HG03354 (cell line): ENCODE data around the gene PARP3.
A peak's percentile ranks its signal among the peaks of the same experiment; 100 is the strongest.

Experiments used
- ATAC-seq: cut with Tn5 transposase; IDR thresholded peaks from one replicate; pipeline ENCODE4 v1.9.1; 2021; ENCODE audit warnings: mild to moderate bottlenecking; ENCODE audit not compliant: unreplicated experiment, poor library complexity, severe bottlenecking

The PARP3 gene

DNA sequence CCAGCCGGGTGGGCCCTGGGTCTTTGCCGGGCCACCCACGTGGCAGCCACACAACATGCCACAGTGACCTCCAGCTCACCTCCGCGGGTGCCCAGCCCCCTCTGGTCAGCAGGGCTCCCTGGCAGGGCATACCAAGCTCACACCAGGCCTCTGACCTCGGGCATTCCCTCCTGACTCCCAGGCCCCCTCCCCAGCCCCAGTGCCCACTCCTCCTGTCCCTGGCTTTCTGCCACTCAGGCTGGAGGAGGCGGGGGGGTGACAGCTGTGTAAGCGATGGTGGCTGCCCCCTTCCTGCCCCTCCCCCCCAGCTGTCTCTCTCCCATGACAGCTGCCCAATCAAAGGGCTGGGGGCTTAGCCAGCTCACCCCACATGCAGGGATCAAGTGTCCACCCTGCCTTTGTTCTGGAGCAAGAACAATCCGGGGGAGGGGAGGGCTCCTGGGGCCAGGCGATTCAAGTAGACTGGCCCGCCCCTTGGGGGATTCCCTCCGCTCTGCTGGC, 21.8 kb downstream of the PARP3 start:
- ATAC-seq = no peak

DNA sequence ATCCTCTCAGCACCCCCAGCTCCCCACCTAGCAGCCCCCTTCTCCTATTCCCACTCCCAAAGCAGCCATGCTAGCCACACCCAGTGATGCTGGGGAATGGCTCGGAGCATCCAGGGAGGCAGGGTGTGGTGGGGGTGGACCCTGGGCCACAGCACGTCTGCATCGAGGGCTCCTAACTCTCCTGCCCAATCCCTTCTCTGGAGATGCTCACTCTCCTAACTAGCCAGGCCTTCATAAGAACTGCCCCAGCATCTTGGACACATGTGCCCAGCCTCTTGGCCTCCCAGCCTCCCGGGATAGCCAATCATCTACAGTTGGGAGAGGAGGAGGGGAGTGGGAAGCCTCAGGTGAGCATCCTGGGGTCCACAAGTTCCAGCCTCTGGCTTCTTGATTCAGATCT, 22.4 kb downstream of the PARP3 start:
- ATAC-seq = no peak

DNA sequence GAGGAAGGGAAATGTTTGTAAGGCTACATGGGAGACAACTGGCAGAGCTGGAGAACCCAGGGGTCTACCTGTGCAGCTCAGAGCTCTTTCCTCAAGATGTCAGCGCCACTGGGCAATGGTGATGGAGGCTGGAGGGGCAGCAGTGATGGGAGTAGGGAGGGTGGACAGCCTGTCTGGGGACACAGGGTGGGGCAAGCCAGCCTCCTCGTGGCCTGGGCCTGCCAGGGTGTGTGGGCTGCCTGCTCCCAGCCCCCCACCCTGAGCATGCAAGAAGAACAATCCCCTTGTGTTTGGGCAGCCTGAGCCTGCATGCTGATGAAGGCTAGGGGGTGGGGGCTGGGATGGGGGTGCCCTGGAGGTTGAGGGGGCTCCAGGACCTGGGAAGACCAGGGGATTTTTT, 23.9 kb downstream of the PARP3 start:
- ATAC-seq = no peak

DNA sequence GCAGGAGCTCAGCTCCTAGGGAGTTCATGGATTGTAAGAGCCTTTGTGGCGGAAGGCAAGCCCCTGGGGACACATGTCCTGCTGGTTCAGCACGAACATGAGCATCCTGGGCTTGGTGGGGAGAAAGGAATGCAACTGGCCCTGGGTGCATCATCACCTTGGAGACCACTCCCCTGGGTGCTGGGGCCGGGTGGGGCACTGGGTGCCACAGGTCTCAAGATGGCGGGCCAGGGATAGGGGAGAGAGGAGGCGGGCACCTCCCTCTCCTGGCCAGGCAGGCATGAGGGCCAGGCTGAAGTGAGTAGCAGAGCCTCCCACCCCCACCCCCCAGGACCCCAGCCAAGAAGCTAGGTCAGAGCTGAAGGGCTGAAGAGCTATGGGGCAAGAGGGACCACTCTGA, 24.3 kb downstream of the PARP3 start:
- no peak for ATAC-seq

DNA sequence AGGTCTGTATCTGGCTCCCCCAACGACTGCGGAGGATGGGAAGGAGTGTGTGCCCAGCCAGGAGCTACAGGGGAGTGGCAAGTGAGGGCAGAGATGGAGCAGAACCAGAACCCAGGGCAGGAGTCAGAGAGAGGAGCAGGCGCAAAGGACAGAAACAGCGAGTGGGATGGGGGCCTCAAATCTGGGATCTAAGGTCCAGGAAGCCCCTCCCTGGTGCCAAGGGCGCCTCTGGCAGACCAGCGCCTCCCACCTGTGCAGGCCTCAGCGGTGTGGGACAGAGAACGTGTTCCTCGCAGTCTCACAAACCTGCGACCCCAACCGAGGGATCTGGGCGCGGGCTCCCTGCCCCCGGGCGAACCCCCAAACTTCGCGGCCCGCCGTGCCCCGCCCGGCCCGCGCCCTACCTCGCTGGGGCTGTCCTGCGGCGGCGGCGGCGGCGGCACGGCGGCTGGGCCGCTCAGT, 24.8 kb downstream of the PARP3 start:
- ATAC-seq = peak; percentile 16

DNA sequence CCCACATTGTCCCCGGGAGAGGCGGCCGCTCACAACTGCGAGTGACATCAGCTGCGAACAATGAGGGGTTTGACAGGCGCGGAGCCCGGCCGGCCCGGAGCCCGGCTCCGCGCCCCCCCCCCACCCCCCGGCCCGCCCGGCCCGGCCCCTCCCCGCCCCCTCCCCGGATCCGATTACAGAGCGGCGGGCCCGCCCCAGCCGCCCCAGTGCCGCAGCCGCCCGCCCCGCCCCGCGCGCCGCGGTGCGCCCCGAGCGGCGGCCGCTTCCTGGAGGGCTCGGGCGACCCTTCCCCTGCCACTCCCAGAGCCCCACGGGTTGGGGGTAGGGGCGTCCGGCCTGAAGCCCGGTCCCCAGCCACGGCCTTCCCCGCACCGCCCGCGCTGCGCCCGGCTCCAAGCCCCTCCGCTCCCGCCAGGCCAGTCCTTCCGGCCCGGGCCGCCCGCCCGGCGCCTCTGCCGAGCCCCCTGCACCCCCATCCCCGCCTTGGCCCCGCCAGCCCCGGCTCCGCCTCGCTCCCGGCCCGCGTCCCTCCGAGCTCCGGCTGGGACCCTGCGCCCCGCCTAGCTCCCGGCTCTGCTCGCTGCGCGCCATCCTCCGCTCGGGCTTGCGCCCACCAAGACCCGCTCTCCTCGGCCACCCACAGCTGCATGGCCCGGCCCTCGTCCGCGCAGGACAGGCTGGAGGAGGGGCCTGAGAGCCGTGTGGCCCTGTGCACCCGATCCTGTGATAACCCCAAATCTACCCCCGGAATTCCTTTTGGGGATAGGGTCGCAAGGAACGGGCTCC, 25.4 kb downstream of the PARP3 start, which contains the start of gene PCBP4:
PCBP4 (minus strand) TSS at position 71 of the 786 bp plus-strand sequence. CDS start 6,214 bp downstream, outside the sequence.
- ATAC-seq = peak; percentile 59

DNA sequence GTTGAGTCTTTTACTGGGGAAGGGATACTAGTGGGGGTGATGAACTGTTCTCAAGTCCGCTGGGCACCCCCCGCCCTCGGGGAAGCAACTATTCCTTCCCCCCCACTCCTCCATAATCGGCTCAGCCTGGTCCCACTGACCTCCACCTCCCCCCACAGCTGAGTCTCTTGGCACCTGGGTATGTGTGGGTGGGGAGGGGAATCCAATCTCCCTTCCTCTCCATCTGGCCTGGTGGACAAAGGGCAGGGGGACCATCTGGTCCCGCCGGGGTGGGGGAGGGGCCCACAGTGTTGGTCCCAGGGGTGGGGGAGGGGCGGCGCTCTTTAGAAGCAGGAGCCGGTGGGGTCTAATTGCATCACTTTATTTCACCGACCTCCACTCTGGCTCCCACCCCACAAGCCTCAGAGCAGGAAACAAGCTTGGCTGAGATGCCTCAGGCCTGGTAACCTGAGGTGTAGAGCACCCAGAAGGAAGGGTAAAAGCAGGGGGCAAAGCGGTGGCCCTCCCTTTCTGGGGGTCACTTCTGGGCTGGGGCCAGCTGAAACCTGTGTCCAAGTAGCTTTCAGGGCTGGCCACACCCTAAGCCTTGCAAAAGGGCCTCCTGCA, 26.1 kb downstream of the PARP3 start:
- no peak for ATAC-seq

DNA sequence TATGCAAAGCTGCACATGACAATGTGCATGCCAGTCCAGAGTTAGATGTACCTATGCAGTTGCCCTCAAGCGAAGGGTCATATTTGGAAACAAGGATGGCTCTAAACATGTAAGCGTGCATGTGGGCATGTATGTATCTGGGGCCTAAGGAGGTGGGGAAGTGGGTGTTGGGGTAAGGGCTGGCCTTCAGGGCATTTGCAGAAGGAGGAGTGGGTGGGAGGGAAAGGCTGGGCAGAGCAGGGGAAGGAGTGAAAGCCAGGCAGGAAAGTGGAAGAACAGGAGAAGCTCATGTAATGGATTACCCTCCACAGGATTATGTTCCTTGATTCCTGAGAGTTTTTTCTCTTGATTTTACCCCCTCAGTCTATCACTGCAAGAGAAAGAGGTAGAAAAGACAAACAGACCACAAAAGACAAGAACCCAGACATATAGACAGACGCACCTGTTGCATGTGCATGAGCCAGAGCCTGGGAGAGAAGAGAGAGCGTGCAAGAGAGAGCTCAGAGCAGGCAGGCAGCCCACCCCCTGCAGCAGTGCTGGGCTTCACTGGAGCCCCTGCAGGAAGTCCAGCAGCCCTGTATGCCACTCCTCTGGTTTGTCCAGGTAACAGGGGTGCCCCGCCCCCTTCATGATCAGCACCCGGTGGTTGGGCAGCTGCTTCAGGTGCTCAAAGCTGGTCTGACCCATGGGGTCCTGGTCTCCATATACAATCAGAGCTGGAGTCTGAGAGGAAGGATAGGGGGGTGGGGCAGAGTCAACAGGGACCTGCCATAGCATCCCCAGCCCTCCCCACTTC, 26.9 kb downstream of the PARP3 start:
- ATAC-seq = no peak

DNA sequence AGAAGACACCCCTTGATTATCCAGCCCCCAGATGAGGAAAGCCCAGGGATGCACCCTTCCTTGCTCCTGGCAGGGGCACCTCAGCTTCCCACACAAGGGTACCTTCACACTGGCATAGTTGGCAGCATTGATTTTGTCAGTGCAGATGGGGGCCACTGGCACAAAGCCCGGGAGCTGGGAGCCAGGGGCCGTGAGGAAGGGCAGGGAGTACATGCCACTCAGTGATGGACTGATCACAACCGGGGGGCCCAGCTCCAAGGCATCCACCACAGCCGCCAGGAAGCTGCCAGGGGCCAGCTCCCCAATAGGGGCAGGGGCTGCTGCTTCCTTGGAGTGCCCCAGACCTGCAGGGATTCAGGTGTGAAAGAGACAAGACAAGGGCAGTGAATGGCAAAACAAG, 27.7 kb downstream of the PARP3 start:
- no peak for ATAC-seq

DNA sequence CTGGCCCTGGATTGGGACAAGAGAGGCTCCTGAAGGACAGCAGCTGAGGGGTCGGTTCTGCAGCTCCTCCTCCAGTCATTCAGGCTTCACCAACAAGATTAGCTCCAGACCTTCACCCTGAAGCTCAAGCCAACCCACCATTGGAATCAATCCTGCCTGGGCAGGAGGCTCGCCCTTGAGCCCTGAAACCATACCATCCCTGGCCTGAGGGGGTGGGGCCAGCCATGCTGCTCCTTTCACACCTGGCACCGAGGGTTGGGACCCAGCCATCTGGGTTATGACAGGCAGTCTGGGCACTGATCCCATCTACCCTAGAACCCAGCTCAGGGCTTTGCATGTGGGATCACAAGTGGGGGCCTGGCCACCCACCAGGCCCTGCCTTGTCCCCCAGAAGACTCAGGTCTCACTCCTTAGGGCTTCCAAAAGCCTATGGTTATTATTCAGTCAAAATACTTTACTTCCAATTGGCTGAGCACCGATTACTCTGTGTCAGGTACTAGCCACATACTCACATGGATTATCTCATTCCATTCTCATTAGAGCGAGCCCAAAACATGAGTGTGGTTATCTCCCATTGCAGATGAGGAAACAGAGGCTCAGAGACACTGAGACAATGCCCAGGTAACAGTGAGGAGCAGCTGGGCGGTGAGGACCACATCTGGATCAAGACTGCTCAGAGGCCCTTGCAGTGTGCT, 28.6 kb downstream of the PARP3 start:
- no peak for ATAC-seq

DNA sequence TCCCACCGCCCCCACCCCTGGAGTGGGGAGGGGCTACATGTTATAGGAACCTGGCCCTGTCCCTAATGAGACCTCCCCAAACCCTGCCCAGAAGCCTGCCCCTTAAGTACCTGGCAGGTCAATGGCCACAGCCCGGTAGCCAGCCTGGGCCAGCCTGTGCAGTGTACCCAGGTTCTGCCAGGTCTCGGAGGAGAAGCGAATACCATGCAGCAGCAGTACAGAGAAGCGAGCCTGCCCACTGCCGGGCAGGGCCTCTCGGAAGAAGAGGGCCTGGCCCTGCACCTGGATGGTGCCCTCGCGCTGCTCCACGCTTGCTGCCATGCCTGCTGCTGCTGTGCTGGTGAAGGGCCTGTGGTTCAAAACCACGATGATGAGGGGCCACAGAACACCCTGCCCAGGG, 29.2 kb downstream of the PARP3 start:
- ATAC-seq = no peak

DNA sequence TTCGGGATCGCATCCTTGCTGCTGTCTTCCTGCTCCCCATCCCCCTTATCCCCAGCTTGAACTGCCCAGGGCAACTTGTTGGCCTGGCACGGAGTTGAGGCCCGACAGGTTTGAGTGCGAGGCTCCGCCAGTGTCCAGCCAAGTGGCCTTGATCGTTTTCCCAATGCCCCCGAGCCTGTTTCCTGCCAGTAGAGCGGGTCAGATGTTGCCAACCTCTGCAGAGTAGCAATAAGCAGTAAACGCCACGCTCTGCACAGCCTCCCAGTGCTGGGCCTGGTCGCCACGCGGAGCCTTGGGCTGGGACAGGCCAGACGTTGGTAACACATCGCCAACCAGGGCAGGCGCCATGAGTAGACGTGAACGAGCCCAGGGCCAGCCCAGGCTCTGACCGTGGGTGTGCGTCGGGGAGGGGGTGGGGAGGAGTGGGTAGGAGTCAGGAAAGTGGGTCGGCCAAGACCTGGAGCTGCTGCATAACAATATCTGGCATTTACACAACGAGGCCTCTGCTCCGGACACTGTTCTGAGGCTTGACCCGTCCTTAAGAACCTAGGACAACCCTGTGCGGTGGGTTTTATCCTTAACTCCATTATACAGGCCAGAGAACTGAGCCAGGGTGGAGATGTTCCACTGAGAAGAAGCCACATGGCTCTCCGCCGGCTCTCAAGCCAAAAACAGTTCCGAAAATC, 32.3 kb downstream of the PARP3 start:
- peak; percentile 22 for ATAC-seq

DNA sequence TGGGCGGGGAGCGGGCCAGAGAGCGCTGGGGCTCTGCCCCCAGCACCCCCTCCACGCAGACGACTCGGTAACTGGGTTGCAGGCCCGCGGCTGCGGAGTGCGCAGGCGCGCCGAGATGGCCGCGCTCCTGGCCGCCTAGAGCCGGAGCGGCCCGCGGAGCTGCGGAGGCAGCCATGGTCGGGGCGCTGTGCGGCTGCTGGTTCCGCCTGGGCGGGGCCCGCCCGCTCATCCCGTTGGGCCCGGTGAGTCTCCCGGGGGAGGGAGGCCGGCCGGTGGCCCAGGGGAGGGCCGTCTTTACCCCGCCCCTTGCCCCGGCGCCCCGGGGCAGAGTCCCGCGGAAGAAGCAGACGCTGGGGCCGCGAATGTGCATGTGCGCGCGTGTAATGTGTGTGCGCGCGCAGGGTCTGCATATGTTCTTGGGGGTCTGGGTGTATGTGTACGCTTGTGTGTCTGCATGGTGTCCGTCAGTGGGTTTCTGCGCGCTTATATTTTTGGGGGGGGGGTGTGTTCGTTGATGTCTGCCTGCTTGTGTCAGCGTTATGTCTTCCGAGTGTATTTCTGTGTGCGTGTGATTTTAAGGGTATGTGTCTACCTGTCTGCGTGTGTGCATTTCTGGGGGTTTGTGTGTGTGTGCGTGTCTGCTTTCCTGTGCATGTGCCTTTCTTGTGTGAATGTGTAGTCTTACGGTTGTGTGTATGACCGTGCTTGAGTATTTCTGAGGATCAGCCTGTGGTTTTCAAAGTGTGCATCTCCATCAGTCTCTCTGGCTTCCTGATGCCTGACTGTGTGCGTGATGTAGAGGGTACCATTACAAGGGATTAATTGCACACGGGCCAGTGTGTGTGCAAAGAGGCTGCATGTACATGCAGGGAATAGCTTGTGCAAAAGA, 33.0 kb downstream of the PARP3 start, which contains the start of gene ABHD14A:
ABHD14A (plus strand) TSS at position 102 of the 889 bp plus-strand sequence; CDS start at position 174, 72 bp downstream.
- ATAC-seq = peak; percentile 58

DNA sequence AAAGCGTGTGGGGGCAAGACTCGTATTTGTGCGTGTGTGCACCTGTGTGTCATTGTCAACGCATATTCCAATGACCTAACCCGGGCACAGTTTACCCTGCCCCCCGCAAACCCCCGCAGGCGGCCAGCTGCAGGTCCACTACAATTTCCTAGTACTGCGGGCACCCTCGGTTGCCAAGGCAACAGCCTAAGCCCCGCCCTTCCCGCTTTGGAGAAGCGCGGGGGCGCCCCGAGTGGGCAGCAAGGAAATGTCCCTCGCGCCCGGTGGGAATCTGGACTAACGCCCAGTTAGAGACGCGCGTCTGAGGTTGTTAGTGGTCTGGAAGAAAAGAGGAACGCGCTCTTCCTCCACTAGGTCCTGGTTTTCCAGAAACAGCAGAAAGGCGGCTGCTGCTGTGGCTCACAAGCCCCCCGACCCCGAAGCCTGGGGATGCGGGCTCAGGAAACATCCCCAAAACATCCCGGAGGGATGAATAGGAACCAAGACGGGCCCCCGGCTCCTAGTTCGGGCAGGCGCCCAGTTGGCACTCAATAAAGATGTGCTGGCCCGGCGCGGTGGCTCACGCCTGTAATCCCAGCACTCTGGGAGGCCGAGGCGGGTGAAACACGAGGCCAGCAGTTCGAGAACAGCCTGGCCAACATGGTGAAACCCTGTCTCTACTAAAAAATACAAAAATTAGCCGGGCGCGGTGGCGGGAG, 33.8 kb downstream of the PARP3 start:
- no peak for ATAC-seq

DNA sequence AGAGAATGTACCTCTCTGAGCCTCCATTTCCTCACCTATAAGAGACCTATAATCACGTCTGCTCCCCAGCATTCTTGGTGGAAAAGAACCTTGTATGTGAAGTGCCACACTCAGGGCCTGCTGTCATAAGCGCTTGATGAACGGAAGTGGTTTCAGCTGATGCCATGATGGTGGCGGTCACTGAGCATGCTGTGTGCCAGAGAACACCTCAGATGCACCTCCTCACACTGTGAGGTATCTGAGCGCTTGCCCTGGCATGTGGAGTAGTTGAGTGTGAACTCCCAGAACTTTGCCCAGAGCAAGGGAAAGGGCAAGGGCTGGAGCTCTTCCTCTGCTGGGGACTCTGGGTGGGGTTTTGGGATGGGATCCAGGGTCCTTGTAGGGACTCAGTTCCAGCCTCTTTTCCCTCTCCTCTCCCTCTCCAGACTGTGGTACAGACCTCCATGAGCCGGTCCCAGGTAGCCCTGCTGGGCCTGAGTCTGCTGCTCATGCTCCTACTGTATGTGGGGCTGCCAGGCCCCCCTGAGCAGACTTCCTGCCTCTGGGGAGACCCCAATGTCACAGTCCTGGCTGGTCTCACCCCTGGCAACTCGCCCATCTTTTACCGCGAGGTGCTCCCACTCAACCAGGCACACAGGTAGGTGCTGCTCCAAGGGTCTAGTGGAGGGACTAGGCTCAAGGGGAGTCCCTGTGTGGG, 35.4 kb downstream of the PARP3 start:
- ATAC-seq = no peak

DNA sequence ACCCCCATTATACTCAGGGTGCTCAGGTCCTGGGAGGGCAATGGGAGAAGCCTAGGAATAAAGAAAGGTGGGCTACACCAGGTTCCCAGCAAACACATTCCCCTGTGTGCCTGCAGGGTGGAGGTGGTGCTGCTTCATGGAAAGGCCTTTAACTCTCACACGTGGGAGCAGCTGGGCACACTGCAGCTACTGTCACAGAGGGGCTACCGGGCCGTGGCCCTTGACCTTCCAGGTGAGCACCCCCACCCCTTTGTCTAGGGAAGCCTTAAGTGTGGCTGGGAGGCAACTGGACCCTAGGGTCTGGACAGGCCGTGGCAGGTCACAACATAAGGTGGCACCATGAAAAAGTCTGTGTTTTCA, 36.0 kb downstream of the PARP3 start:
- no peak for ATAC-seq

DNA sequence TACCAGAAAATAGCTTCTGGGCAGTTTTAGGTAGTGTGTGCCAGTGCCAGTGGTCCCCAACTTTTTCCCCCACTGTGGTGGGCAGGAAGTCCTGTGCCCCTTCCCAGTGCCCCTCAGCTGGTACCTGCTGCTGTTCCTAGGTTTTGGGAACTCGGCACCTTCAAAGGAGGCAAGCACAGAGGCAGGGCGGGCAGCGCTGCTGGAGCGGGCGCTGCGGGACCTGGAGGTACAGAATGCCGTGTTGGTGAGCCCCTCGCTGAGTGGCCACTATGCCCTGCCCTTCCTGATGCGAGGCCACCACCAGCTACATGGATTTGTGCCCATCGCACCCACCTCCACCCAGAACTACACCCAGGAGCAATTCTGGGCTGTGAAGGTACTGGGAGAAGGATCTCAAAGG, 38.1 kb downstream of the PARP3 start:
- no peak for ATAC-seq
